Testis (tissue), 3 donors: ENCODE measurements around the gene EMD. TPM values are rescaled to one million over a fixed set of nuclear protein-coding genes. Genes with fewer than 3 reads are reported as not detected.

Source experiments
- DNase-seq: peaks from one replicate; pipeline ENCODE4 v3.0.0-alpha.2; 2019
- H3K27ac ChIP-seq, 2 donors: fragments of 200-600 bp; sonication (generic); one replicate each; pipeline ENCODE4 v1.5.1; 2019
- H3K27me3 ChIP-seq: fragments of 200-600 bp; sonication (generic); one replicate; pipeline ENCODE4 v1.5.1; 2019
- H3K36me3 ChIP-seq: fragments of 200-600 bp; sonication (generic); one replicate; pipeline ENCODE4 v1.5.1; 2017; ENCODE audit warnings: low read depth; ENCODE audit errors: missing control alignments
- H3K4me1 ChIP-seq: fragments of 200-600 bp; sonication (generic); one replicate; pipeline ENCODE4 v1.5.1; 2019
- H3K4me3 ChIP-seq, 2 donors: fragments of 200-600 bp; sonication (generic); one replicate each; pipeline ENCODE4 v1.5.1; 2017 to 2019
- H3K9me3 ChIP-seq: fragments of 200-600 bp; sonication (generic); one replicate; pipeline ENCODE4 v1.5.1; 2017
- CTCF ChIP-seq, 3 experiments: fragments of 450-650 bp in 2 of 3; fragments of 200-600 bp in 1 of 3; sonication (generic) in 1 of 3; IDR thresholded peaks; one replicate each; pipeline ENCODE4 v1.5.1; 2016 to 2019; ENCODE audit warnings: antibody characterized with exemption in 3 of 3, mild to moderate bottlenecking in 2 of 3, moderate library complexity in 1 of 3
- POLR2A ChIP-seq: fragments of 450-650 bp; IDR thresholded peaks from one replicate; pipeline ENCODE4 v1.6.1; 2017; ENCODE audit warnings: antibody characterized with exemption, mild to moderate bottlenecking, moderate library complexity
- WGBS, 2 donors: methylation state at CpG; one replicate each; pipeline ENCODE4 v1.1.5; 2018; 5-methylcytosine and 5-hydroxymethylcytosine counted together
- intact Hi-C: fragments of 100-400 bp; cut with DNase I; formaldehyde crosslinking; loops from one replicate; pipeline ENCODE4 v1.15.1; 2023; ENCODE audit warnings: low total_unique reads
- polyA plus RNA-seq: library from polyadenylated mRNA; stranded (reverse); fragments of 350-450 nt; fragmentation: Illumina TruSeq; extraction: RNeasy Lipid Tissue Mini Kit (QIAGEN cat#74804); gene quantifications from one replicate; pipeline ENCODE4 v1.2.3, GENCODE V29; 2014; ENCODE audit warnings: low read depth, low replicate concordance; ENCODE audit not compliant: insufficient read depth
- total RNA-seq, 2 donors: library from RNA; depleted of rRNA; stranded (reverse); fragments of >200 nt; gene quantifications; one replicate each; pipeline ENCODE4 v1.2.3, GENCODE V29; 2016

Gene EMD
- total and polyA plus RNA-seq, 3 donors from 2014 or later = 65.6 to 74.2 (median 69.6) TPM

GRCh38 chrX:154358829-154359228, 20.3 kb upstream of the EMD start:
- intact Hi-C loops = no loop called here
- no peak for TF ChIP-seq CTCF (IDR thresholded peaks at IDR 0.05)
- TF ChIP-seq POLR2A = no peak
- H3K4me1 ChIP-seq = no peaks in the 10 kb centered on the region
- WGBS, 2 donors = 32% methylated on average over 3 of the region's 6 CpGs; no CpG with 5 or more reads in 1 of the 2 donors
- H3K4me3 ChIP-seq = no peak overlapping the region
- no peak for DNase-seq
- H3K36me3 ChIP-seq = no peaks in the 10 kb centered on the region
- no peak overlapping the region for H3K27ac ChIP-seq
- no peaks in the 10 kb centered on the region for H3K9me3 ChIP-seq
- no peaks in the 10 kb centered on the region for H3K27me3 ChIP-seq

- H3K36me3 ChIP-seq = no peaks in the 10 kb centered on the region
- WGBS, 2 donors = 87 to 91% methylated on average over 3 to 17 of the region's 41 CpGs
- no peaks in the 10 kb centered on the region for H3K4me1 ChIP-seq
- H3K27me3 ChIP-seq = no peaks in the 10 kb centered on the region
- intact Hi-C loops = no loop called here
- TF ChIP-seq POLR2A = no peak
- no peak for TF ChIP-seq CTCF (IDR thresholded peaks at IDR 0.05)
- no peak overlapping the region for H3K27ac ChIP-seq
- H3K9me3 ChIP-seq = no peaks in the 10 kb centered on the region
- no peak overlapping the region for H3K4me3 ChIP-seq
- DNase-seq = no peak
Measured at GRCh38 chrX:154359362-154360154, 19.5 kb upstream of the EMD start.

GRCh38 chrX:154360155-154360713, 18.9 kb upstream of the EMD start:
- no peak overlapping the region for H3K4me3 ChIP-seq
- WGBS, 2 donors = 86% methylated on average over 21 of the region's 34 CpGs; no CpG with 5 or more reads in 1 of the 2 donors
- H3K27ac ChIP-seq = no peak overlapping the region
- no peaks in the 10 kb centered on the region for H3K27me3 ChIP-seq
- no peaks in the 10 kb centered on the region for H3K36me3 ChIP-seq
- TF ChIP-seq CTCF (IDR thresholded peaks at IDR 0.05) (no peak), POLR2A (no peak)
- no peak for DNase-seq
- H3K9me3 ChIP-seq = no peaks in the 10 kb centered on the region
- no peaks in the 10 kb centered on the region for H3K4me1 ChIP-seq
- intact Hi-C loops = no loop called here

- 90% methylated on average over 13 of the region's 30 CpGs; no CpG with 5 or more reads in 1 of the 2 donors for WGBS, 2 donors
- no peak for DNase-seq
- Histone ChIP-seq H3K4me1 (no peaks in the 10 kb centered on the region), H3K27ac (no peak overlapping the region), H3K36me3 (no peaks in the 10 kb centered on the region), H3K4me3 (no peak overlapping the region), H3K9me3 (no peaks in the 10 kb centered on the region), H3K27me3 (no peaks in the 10 kb centered on the region)
- TF ChIP-seq POLR2A (no peak), CTCF (IDR thresholded peaks at IDR 0.05) (no peak)
- intact Hi-C loops = no loop called here
Measured at GRCh38 chrX:154362085-154362742, 16.9 kb upstream of the EMD start.
